Heart left ventricle (tissue), 13 donors: ENCODE measurements around the gene CCDC92B.

Experiments used
- CTCF ChIP-seq, 12 donors: fragments of 200-600 bp; sonication (generic) in 4 of 12; IDR thresholded peaks; one replicate each; pipeline versions ENCODE4 v1.5.0 to v1.8.0; 2018 to 2022; ENCODE audit warnings: antibody characterized with exemption in 12 of 12, mild to moderate bottlenecking in 5 of 12
- POLR2A ChIP-seq, 2 donors: fragments of 450-650 bp; IDR thresholded peaks; one replicate each; pipeline ENCODE4 v1.6.1; 2017; ENCODE audit warnings: antibody characterized with exemption in 2 of 2, mild to moderate bottlenecking in 2 of 2, moderate library complexity in 2 of 2
- donor health status: ischemic (EF 13 %, LVEDD 7.1; RV severe dilation, severe dysfunction).
- donor health status: DM: no; HTN: yes; CAD: no.
- donor health status: DM: no; HTN: no; CAD: no.
- donor health status: ischemic (EF 25% LVEDD 6.9; RV normal size, moderate dysfunction).
- donor health status: ischemic (EF 25% LVEDD 5.7; RV mildly dilated, moderate dysfunction).
- donor health status: ischemic (EF 35%, LVEDD 5.7; RV mildly dilated, moderate dysfunction).
- donor health status: nonischemic (EF 11% LVEDD 7.7; RV severe dilation, severe dysfunction).
- donor health status: DM: yes; HTN: yes; CAD: no.
- donor health status: PGD.
- donor health status: ischemic (EF 29% LVEDD 5.4; RV normal size, mild dysfunction).
- donor health status: nonischemic (EF 23%, LVEDD 6.1; RV moderate dilation, normal function).

- TF ChIP-seq POLR2A (IDR thresholded peaks at IDR 0.05), result no peak
- TF ChIP-seq CTCF (IDR thresholded peaks at IDR 0.05), result no peak
These were observed 56.7 kb downstream of the CCDC92B start for GRCh38 chr17:2692781-2693135.
